Transverse colon (tissue), 4 donors: ENCODE data around the gene DENND1B.

Experiments
- EP300 ChIP-seq: sonication (generic); formaldehyde crosslinking; IDR thresholded peaks from one replicate; pipeline ENCODE4 v1.6.1; 2017; ENCODE audit warnings: antibody characterized with exemption, low read depth
- POLR2A ChIP-seq: fragments of 450-650 bp; IDR thresholded peaks from one replicate; pipeline ENCODE4 v1.6.1; 2016; ENCODE audit warnings: antibody characterized with exemption, mild to moderate bottlenecking, moderate library complexity
- POLR2AphosphoS5 ChIP-seq, 3 donors: sonication (generic); formaldehyde crosslinking; IDR thresholded peaks; one replicate each; pipeline ENCODE4 v1.6.1; 2016; ENCODE audit warnings: antibody characterized with exemption in 3 of 3
- TF ChIP-seq, protein P1 (sequence below), 5 experiments: fragments of 200-600 bp in 3 of 5; fragments of 450-650 bp in 2 of 5; sonication (generic) in 3 of 5; IDR thresholded peaks; 1 replicate in 2 of 5; 2 replicates in 3 of 5; pipeline ENCODE4 v1.5.1; 2016 to 2017; ENCODE audit warnings: antibody characterized with exemption in 5 of 5, inconsistent platforms in 3 of 5, mild to moderate bottlenecking in 2 of 5, moderate library complexity in 1 of 5

DNA sequence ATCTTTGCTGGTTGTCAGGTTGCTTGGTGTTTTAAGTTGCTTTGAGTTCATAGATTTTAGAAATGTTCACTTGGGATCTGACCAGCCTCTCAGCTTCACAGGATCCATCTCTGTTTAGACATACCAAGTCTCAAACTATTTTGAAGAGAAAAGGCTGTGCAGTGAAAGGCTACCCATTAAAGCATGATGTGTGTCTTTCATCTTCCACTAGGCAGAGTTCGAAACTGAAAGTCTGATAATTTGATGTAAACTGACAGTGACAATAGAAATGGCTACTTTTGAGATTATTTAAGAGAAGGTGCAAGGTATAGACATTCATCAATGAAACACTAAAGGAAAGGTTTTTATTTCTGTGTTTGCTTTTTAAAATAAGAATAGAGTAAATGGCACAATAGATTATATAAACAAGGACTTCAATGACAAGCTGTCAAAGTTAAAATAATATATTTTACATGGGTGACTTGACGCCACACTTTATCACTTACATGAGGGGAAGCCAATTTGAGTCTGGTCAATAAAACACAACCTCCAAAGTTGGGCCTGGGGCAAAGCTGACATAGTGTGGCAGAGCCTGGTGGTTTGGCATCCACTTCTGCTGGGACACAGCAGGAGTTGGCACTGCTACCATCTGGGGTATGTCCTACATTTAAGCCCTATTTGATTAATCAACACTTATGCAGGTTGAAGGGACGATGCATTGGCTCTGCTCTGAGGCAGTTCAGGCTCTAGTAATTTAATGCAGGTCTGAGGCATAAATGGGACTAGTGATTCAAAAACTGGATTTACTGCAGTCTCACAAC is 309.6 kb downstream of the DENND1B start:
- TF ChIP-seq, protein P1, sequence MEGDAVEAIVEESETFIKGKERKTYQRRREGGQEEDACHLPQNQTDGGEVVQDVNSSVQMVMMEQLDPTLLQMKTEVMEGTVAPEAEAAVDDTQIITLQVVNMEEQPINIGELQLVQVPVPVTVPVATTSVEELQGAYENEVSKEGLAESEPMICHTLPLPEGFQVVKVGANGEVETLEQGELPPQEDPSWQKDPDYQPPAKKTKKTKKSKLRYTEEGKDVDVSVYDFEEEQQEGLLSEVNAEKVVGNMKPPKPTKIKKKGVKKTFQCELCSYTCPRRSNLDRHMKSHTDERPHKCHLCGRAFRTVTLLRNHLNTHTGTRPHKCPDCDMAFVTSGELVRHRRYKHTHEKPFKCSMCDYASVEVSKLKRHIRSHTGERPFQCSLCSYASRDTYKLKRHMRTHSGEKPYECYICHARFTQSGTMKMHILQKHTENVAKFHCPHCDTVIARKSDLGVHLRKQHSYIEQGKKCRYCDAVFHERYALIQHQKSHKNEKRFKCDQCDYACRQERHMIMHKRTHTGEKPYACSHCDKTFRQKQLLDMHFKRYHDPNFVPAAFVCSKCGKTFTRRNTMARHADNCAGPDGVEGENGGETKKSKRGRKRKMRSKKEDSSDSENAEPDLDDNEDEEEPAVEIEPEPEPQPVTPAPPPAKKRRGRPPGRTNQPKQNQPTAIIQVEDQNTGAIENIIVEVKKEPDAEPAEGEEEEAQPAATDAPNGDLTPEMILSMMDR (IDR thresholded peaks at IDR 0.05): no peak
- TF ChIP-seq POLR2A: no peak
- no peak for TF ChIP-seq EP300
- TF ChIP-seq POLR2AphosphoS5 (IDR thresholded peaks at IDR 0.05): no peak
